ENCODE results near the gene SLC12A8.

Gene SLC12A8

GRCh38 chr3:125054062-125054448, 158.5 kb downstream of the SLC12A8 start:
- DNase-seq (ENCODE audit: low read depth) = no peak

- DNase-seq (ENCODE audit: low read depth) = no peak
These were observed 159.2 kb downstream of the SLC12A8 start for GRCh38 chr3:125053304-125053699.

- DNase-seq (ENCODE audit: low read depth) = no peak
These were observed 159.8 kb downstream of the SLC12A8 start for GRCh38 chr3:125052624-125053303.

GRCh38 chr3:125051715-125052581, 160.6 kb downstream of the SLC12A8 start:
- DNase-seq (ENCODE audit: low read depth) = peak; percentile 52

- DNase-seq (ENCODE audit: low read depth) = no peak
These were observed 161.3 kb downstream of the SLC12A8 start for GRCh38 chr3:125051205-125051604.

GRCh38 chr3:125050488-125051090, 162.0 kb downstream of the SLC12A8 start:
- no peak for DNase-seq (ENCODE audit: low read depth)

- DNase-seq (ENCODE audit: low read depth) = no peak
These were observed 164.3 kb downstream of the SLC12A8 start for GRCh38 chr3:125048282-125048681.

GRCh38 chr3:125045965-125046364, 166.6 kb downstream of the SLC12A8 start:
- DNase-seq (ENCODE audit: low read depth) = no peak

GRCh38 chr3:125045194-125045593, 167.4 kb downstream of the SLC12A8 start:
- DNase-seq (ENCODE audit: low read depth) = no peak

GRCh38 chr3:125043599-125044151, 168.9 kb downstream of the SLC12A8 start:
- no peak for DNase-seq (ENCODE audit: low read depth)

- DNase-seq (ENCODE audit: low read depth) = no peak
These were observed 169.7 kb downstream of the SLC12A8 start for GRCh38 chr3:125042725-125043406.

GRCh38 chr3:125039131-125040100, 173.1 kb downstream of the SLC12A8 start:
- no peak for DNase-seq (ENCODE audit: low read depth)

- DNase-seq (ENCODE audit: low read depth) = no peak
These were observed 174.9 kb downstream of the SLC12A8 start for GRCh38 chr3:125037498-125038150.

- no peak for DNase-seq (ENCODE audit: low read depth)
These were observed 177.3 kb downstream of the SLC12A8 start for GRCh38 chr3:125035217-125035616.

GRCh38 chr3:125033616-125034015, 178.9 kb downstream of the SLC12A8 start:
- DNase-seq (ENCODE audit: low read depth) = no peak

- DNase-seq (ENCODE audit: low read depth) = no peak
These were observed 179.4 kb downstream of the SLC12A8 start for GRCh38 chr3:125033135-125033534.

- DNase-seq (ENCODE audit: low read depth) = no peak
These were observed 179.9 kb downstream of the SLC12A8 start for GRCh38 chr3:125032683-125033082.
